ENCODE data around the gene CELF4.

The CELF4 gene

DNA sequence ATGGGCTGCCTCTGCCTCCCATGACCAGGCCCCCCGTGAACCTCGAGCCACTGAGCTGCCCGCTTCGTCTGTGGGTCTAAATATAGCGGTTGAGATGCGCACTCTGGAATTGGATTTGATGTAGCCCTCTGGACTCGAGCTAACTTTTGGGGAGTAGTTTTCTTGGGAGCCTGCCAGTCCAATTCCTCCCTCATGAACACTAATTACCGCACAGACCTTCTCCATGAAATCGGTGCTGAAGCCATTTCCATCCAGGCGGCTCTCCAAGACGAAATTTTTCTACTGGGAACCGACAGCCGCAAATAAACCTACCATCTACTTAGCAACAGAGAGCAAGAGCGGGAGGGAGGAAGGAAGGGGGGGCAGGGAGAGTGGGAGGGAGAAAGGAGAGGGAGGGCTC lies 63.6 kb downstream of the CELF4 start:
- H3K27me3 ChIP-seq (replicated peaks; ENCODE audit: control insufficient read depth, insufficient read depth, low read length): peaks cover 1% of the 10 kb centered on the region; the same call in 1 of the 2 replicates
- H3K4me3 ChIP-seq (replicated peaks; ENCODE audit: low read depth, low read length): no peak overlapping the region
- no peaks in the 10 kb centered on the region for H3K36me3 ChIP-seq (ENCODE audit: control insufficient read depth, insufficient read depth, low read length)
- no peak for DNase-seq (ENCODE audit: extremely low read depth, insufficient read length)
- TF ChIP-seq, protein P1, sequence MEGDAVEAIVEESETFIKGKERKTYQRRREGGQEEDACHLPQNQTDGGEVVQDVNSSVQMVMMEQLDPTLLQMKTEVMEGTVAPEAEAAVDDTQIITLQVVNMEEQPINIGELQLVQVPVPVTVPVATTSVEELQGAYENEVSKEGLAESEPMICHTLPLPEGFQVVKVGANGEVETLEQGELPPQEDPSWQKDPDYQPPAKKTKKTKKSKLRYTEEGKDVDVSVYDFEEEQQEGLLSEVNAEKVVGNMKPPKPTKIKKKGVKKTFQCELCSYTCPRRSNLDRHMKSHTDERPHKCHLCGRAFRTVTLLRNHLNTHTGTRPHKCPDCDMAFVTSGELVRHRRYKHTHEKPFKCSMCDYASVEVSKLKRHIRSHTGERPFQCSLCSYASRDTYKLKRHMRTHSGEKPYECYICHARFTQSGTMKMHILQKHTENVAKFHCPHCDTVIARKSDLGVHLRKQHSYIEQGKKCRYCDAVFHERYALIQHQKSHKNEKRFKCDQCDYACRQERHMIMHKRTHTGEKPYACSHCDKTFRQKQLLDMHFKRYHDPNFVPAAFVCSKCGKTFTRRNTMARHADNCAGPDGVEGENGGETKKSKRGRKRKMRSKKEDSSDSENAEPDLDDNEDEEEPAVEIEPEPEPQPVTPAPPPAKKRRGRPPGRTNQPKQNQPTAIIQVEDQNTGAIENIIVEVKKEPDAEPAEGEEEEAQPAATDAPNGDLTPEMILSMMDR (IDR thresholded peaks at IDR 0.05; ENCODE audit: insufficient read depth, low read length, poor library complexity, severe bottlenecking): no peak

DNA sequence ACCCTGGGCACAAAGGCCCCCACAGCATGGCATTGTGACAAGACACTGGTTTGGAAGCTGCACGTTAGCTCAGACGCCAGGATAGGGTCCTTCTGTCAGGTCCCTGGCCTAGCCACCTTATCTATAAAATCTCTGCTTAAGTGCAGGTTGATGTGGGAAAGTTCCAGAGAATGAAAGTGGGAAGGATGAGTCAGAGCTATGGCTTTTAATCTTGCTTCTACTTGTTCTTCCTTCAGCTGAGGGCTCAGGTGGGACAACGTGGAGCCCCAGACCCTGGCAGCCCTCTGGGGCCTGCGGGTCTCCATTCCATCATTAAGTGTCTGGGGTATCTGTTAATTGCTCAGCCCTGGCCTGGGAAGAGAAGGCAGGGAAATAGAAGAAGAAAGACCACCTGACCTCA lies 64.5 kb downstream of the CELF4 start:
- H3K36me3 ChIP-seq (ENCODE audit: control insufficient read depth, insufficient read depth, low read length): no peaks in the 10 kb centered on the region
- TF ChIP-seq, protein P1 (IDR thresholded peaks at IDR 0.05; ENCODE audit: insufficient read depth, low read length, poor library complexity, severe bottlenecking): no peak
- no peak for DNase-seq (ENCODE audit: extremely low read depth, insufficient read length)
- H3K27me3 ChIP-seq (replicated peaks; ENCODE audit: control insufficient read depth, insufficient read depth, low read length): peaks cover 1% of the 10 kb centered on the region; the same call in 1 of the 2 replicates
- H3K4me3 ChIP-seq (replicated peaks; ENCODE audit: low read depth, low read length): no peak overlapping the region

DNA sequence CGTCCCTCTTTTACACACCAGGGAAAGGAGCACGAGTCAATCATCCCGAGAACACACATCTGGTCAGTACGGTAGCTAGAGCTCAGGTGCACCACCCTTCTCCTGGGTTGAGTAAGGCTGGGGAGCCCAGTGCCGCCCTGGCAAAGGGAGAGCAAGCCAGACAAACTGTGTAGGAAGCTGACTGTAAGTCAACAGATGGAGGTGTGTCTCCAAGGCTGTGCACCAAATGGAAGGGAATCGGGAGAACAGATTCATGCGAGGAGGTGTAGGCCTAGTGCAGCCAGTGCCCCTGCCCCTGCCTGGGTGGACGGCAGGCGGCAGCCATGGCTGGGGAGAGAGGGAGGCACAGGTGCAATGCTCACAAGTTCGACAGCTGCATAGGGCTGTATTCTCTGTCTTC lies 65.7 kb downstream of the CELF4 start:
- Histone ChIP-seq H3K36me3 (ENCODE audit: control insufficient read depth, insufficient read depth, low read length) (no peaks in the 10 kb centered on the region), H3K27me3 (replicated peaks; ENCODE audit: control insufficient read depth, insufficient read depth, low read length) (peaks cover 1% of the 10 kb centered on the region; the same call in 1 of the 2 replicates), H3K4me3 (replicated peaks; ENCODE audit: low read depth, low read length) (no peak overlapping the region)
- TF ChIP-seq, protein P1 (IDR thresholded peaks at IDR 0.05; ENCODE audit: insufficient read depth, low read length, poor library complexity, severe bottlenecking): no peak
- DNase-seq (ENCODE audit: extremely low read depth, insufficient read length): no peak

DNA sequence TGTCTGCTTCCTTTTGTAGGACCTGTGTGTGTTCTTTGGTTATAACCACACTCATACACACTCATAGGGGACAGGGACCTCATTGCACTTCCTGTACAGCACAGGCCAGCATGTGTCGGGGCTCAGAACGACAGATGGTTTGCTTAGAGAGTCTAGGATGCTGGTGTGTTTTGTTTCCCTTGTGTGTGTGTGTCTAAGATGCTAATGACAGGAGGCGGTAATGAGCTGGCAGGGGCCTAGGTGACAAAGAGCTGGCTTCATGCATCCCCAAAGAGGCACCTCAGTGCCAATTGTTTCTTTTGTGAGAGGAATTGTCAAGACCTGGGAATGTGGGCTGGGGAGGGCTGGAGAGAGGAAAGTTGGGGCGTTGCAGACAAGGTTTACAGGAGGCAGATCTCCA lies 66.6 kb downstream of the CELF4 start:
- H3K36me3 ChIP-seq (ENCODE audit: control insufficient read depth, insufficient read depth, low read length): no peaks in the 10 kb centered on the region
- no peak overlapping the region for H3K4me3 ChIP-seq (replicated peaks; ENCODE audit: low read depth, low read length)
- TF ChIP-seq, protein P1 (IDR thresholded peaks at IDR 0.05; ENCODE audit: insufficient read depth, low read length, poor library complexity, severe bottlenecking): no peak
- DNase-seq (ENCODE audit: extremely low read depth, insufficient read length): no peak
- peaks cover 1% of the 10 kb centered on the region; the same call in 1 of the 2 replicates for H3K27me3 ChIP-seq (replicated peaks; ENCODE audit: control insufficient read depth, insufficient read depth, low read length)

DNA sequence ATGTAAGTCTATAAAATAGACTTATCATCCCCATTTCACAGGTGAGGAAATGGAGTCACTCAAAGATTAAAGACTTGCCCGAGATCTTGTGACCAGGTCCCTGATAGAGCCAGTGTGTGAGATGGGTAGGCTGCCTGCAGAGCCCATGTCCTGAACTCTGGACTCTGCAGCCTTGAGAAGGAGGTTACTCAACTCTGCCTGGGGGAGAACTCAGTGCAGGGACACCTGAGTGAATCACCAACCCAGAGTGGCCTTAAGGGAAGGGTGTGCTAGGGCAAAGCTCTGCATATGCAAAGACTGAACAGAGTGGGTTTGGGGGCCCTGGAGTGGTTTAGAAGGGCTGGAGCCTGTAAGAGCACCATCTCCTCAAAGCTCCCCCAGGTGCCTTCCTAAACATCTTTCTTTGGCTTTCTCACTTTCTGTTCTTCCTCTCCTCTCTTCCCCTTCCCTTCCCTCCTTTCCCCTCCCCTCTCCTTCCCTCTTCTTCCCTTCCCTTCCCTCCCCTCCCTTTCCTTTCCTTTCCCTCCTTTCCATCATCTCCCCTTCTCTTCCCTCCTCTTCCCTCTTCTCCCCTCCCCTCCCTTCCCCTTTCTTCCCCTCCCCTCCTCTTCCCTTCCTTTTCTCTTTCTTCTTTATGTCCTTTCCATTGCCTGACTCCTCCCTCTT lies 67.6 kb downstream of the CELF4 start:
- TF ChIP-seq, protein P1 (IDR thresholded peaks at IDR 0.05; ENCODE audit: insufficient read depth, low read length, poor library complexity, severe bottlenecking): no peak
- no peaks in the 10 kb centered on the region for H3K36me3 ChIP-seq (ENCODE audit: control insufficient read depth, insufficient read depth, low read length)
- no peaks in the 10 kb centered on the region; the same call in 1 of the 2 replicates for H3K27me3 ChIP-seq (replicated peaks; ENCODE audit: control insufficient read depth, insufficient read depth, low read length)
- no peak overlapping the region for H3K4me3 ChIP-seq (replicated peaks; ENCODE audit: low read depth, low read length)
- no peak for DNase-seq (ENCODE audit: extremely low read depth, insufficient read length)

Data from GM06990 (cell line).